Measurements from ENCODE around the gene TBC1D22A. TPM values are rescaled to one million over a fixed set of nuclear protein-coding genes. Genes with fewer than 3 reads are reported as not detected.
"Not testable (repeated sequence)": the region's sequence is repeated elsewhere in the genome, so short reads cannot be mapped to it uniquely, and the experiment has no call there.

The TBC1D22A gene
- total and polyA plus RNA-seq, 2 donors from 2014 or later, result 24.6 to 39.4 TPM

GRCh38 chr22:47166446-47167016 is 404.1 kb downstream of the TBC1D22A start:
- no peak for TF ChIP-seq CTCF (IDR thresholded peaks at IDR 0.05; ENCODE audit: borderline replicate concordance, extremely low read depth, insufficient read depth)
- no peak overlapping the region for H3K27ac ChIP-seq (ENCODE audit: low read depth in 2 of 2, low read length in 2 of 2)
- no peaks in the 10 kb centered on the region for H3K27me3 ChIP-seq (ENCODE audit: control insufficient read depth, insufficient read depth, low read length)
- FAIRE-seq, result no peak
- H3K9ac ChIP-seq (ENCODE audit: low read length in 3 of 3), result no peak overlapping the region
- H3K4me1 ChIP-seq (ENCODE audit: control insufficient read depth in 2 of 3, insufficient read depth in 2 of 3, low read depth in 1 of 3, low read length in 3 of 3), result no peaks in the 10 kb centered on the region
- no peaks in the 10 kb centered on the region for H3K9me3 ChIP-seq (ENCODE audit: control insufficient read depth in 2 of 3, insufficient read depth in 1 of 3, low read length in 3 of 3)
- H3K36me3 ChIP-seq (ENCODE audit: control insufficient read depth in 2 of 3, insufficient read depth in 3 of 3, low read length in 3 of 3), result peaks cover 0 to 3% (median 0%) of the 10 kb centered on the region in 3 donors
- intact Hi-C loops (cut with DNase I), result no loop called here
- DNase-seq, result peak in 2 of 5 donors; percentile 26 to 30
- H3K4me3 ChIP-seq (ENCODE audit: low read length in 3 of 3), result no peak overlapping the region

- DNase-seq (peak in 2 of 5 donors; percentile 14 to 18), FAIRE-seq (no peak)
- Histone ChIP-seq H3K9me3 (ENCODE audit: control insufficient read depth in 2 of 3, insufficient read depth in 1 of 3, low read length in 3 of 3) (no peaks in the 10 kb centered on the region), H3K27me3 (ENCODE audit: control insufficient read depth, insufficient read depth, low read length) (no peaks in the 10 kb centered on the region), H3K4me1 (ENCODE audit: control insufficient read depth in 2 of 3, insufficient read depth in 2 of 3, low read depth in 1 of 3, low read length in 3 of 3) (no peaks in the 10 kb centered on the region), H3K9ac (ENCODE audit: low read length in 3 of 3) (no peak overlapping the region), H3K27ac (ENCODE audit: low read depth in 2 of 2, low read length in 2 of 2) (no peak overlapping the region), H3K4me3 (ENCODE audit: low read length in 3 of 3) (no peak overlapping the region), H3K36me3 (ENCODE audit: control insufficient read depth in 2 of 3, insufficient read depth in 3 of 3, low read length in 3 of 3) (peaks cover 0 to 3% (median 0%) of the 10 kb centered on the region in 3 donors)
- intact Hi-C loops (cut with DNase I), result no loop called here
- no peak for TF ChIP-seq CTCF (IDR thresholded peaks at IDR 0.05; ENCODE audit: borderline replicate concordance, extremely low read depth, insufficient read depth)
Measured at GRCh38 chr22:47167056-47167455, 404.6 kb downstream of the TBC1D22A start.

DNA sequence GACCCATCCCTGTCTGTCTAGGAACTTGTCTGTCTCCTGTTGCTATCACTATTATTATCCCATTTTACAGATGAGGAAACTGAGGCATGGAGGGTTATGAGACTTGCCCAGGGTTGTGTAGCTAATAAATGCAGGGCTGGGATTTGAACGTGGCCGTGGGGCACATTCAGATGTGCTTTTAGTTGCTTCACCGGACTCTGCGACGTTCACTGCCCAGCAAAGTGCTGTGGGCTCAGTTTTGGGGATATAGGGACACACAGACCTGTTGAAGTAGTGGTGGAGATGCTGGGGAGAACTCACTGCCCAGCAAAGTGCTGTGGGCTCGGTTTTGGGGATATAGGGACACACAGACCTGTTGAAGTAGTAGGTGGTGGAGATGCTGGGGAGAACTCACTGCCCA is 405.5 kb downstream of the TBC1D22A start:
- peak in 2 of 5 donors; percentile 4 to 14 for DNase-seq
- H3K4me3 ChIP-seq (ENCODE audit: low read length in 3 of 3), result not testable (repeated sequence)

DNA sequence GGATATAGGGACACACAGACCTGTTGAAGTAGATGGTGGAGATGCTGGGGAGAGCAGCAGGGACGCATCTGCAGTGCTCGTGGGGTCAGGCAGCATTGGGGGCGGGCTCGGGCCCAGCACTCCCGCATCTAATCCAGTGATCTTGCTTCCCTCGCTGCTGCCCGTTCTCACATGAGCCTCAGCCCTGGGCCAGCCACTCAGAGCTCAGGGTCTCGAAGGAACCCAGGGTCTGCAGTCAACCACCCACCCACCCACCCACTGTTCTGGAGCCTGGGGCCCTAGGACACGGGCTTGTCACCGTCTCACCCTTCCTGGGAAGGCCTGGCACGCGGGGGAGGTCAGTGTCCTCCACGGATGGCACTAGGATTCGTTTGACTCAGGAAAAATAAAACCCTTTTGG is 406.0 kb downstream of the TBC1D22A start:
- peak in 2 of 5 donors; percentile 21 to 62 for DNase-seq
- no peaks in the 10 kb centered on the region for H3K4me1 ChIP-seq (ENCODE audit: control insufficient read depth in 2 of 3, insufficient read depth in 2 of 3, low read depth in 1 of 3, low read length in 3 of 3)
- H3K9ac ChIP-seq (ENCODE audit: low read length in 3 of 3), result no peak overlapping the region
- no peaks in the 10 kb centered on the region for H3K27me3 ChIP-seq (ENCODE audit: control insufficient read depth, insufficient read depth, low read length)
- H3K9me3 ChIP-seq (ENCODE audit: control insufficient read depth in 2 of 3, insufficient read depth in 1 of 3, low read length in 3 of 3), result no peaks in the 10 kb centered on the region
- TF ChIP-seq CTCF (IDR thresholded peaks at IDR 0.05; ENCODE audit: borderline replicate concordance, extremely low read depth, insufficient read depth), result no peak
- peaks cover 0 to 3% (median 0%) of the 10 kb centered on the region in 3 donors for H3K36me3 ChIP-seq (ENCODE audit: control insufficient read depth in 2 of 3, insufficient read depth in 3 of 3, low read length in 3 of 3)
- intact Hi-C loops (cut with DNase I), result no loop called here
- no peak overlapping the region for H3K27ac ChIP-seq (ENCODE audit: low read depth in 2 of 2, low read length in 2 of 2)
- no peak for FAIRE-seq
- no peak overlapping the region for H3K4me3 ChIP-seq (ENCODE audit: low read length in 3 of 3)

More for the DNA sequence above, 405.5 kb downstream of the TBC1D22A start:
- H3K27me3 ChIP-seq (ENCODE audit: control insufficient read depth, insufficient read depth, low read length); H3K27ac ChIP-seq (ENCODE audit: low read depth in 2 of 2, low read length in 2 of 2); H3K9me3 ChIP-seq (ENCODE audit: control insufficient read depth in 2 of 3, insufficient read depth in 1 of 3, low read length in 3 of 3); intact Hi-C loops (cut with DNase I); H3K36me3 ChIP-seq (ENCODE audit: control insufficient read depth in 2 of 3, insufficient read depth in 3 of 3, low read length in 3 of 3); FAIRE-seq; H3K4me1 ChIP-seq (ENCODE audit: control insufficient read depth in 2 of 3, insufficient read depth in 2 of 3, low read depth in 1 of 3, low read length in 3 of 3); H3K9ac ChIP-seq (ENCODE audit: low read length in 3 of 3): not testable (repeated sequence)
